ENCODE measurements around the gene AMER1. TPM values are rescaled to one million over a fixed set of nuclear protein-coding genes. Genes with fewer than 3 reads are reported as not detected.

Gene AMER1
- total RNA-seq, 2 experiments from 2014 or later = 4.2 TPM

- Mint-ChIP-seq H3K27ac (no peak overlapping the region), H3K27me3 (no peaks in the 10 kb centered on the region), H3K36me3 (ENCODE audit: low read depth) (peaks cover 11% of the 10 kb centered on the region), H3K4me1 (no peaks in the 10 kb centered on the region), H3K4me3 (no peak overlapping the region), H3K9me3 (no peaks in the 10 kb centered on the region)
- DNase-seq = no peak
- POLR2A ChIA-PET = no interaction called here
- CTCF ChIA-PET = no interaction called here
These were observed 9.6 kb downstream of the AMER1 start for GRCh38 chrX:64195862-64196261.

- no peak for DNase-seq
- ChIA-PET POLR2A (no interaction called here), CTCF (no interaction called here)
- Mint-ChIP-seq H3K9me3 (no peaks in the 10 kb centered on the region), H3K4me3 (no peak overlapping the region), H3K4me1 (no peaks in the 10 kb centered on the region), H3K36me3 (ENCODE audit: low read depth) (peaks cover 11% of the 10 kb centered on the region), H3K27ac (no peak overlapping the region), H3K27me3 (no peaks in the 10 kb centered on the region)
These were observed 12.8 kb downstream of the AMER1 start for GRCh38 chrX:64192673-64193072.

DNA sequence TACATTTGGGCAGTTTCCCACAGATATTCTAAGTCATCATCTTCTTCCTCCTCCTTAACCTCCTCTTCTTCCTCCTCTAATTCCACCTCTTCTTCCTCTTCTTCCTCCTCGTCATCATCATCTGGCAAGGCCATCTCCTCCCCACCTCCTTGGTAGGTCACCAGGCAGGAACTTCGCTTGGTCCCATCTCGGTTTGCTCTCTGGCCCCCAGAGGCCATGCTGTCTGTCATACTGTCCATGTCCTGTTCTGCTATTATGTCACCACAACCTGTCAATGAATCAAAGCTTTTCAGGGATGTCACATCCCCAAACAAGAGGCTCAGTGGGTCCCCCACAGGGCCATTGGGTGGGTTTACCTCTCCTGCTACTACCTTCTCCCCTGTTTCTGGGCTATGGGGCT lies 13.5 kb downstream of the AMER1 start:
- DNase-seq = no peak
- H3K36me3 Mint-ChIP-seq (ENCODE audit: low read depth) = peaks cover 11% of the 10 kb centered on the region
- ChIA-PET POLR2A (no interaction called here), CTCF (no interaction called here)
- no peaks in the 10 kb centered on the region for H3K9me3 Mint-ChIP-seq
- no peak overlapping the region for H3K27ac Mint-ChIP-seq
- H3K4me3 Mint-ChIP-seq = no peak overlapping the region
- H3K4me1 Mint-ChIP-seq = no peaks in the 10 kb centered on the region
- H3K27me3 Mint-ChIP-seq = no peaks in the 10 kb centered on the region

GRCh38 chrX:64191281-64192010 lies 14.1 kb downstream of the AMER1 start:
- peaks cover 11% of the 10 kb centered on the region for H3K36me3 Mint-ChIP-seq (ENCODE audit: low read depth)
- ChIA-PET POLR2A (no interaction called here), CTCF (no interaction called here)
- DNase-seq = no peak
- no peaks in the 10 kb centered on the region for H3K9me3 Mint-ChIP-seq
- no peaks in the 10 kb centered on the region for H3K4me1 Mint-ChIP-seq
- no peaks in the 10 kb centered on the region for H3K27me3 Mint-ChIP-seq
- no peak overlapping the region for H3K27ac Mint-ChIP-seq
- H3K4me3 Mint-ChIP-seq = no peak overlapping the region

GRCh38 chrX:64190136-64190740 lies 15.3 kb downstream of the AMER1 start:
- Mint-ChIP-seq H3K9me3 (no peaks in the 10 kb centered on the region), H3K4me3 (no peak overlapping the region), H3K27me3 (no peaks in the 10 kb centered on the region), H3K36me3 (ENCODE audit: low read depth) (peaks cover 11% of the 10 kb centered on the region), H3K4me1 (no peaks in the 10 kb centered on the region), H3K27ac (no peak overlapping the region)
- POLR2A ChIA-PET = no interaction called here
- CTCF ChIA-PET = no interaction called here
- no peak for DNase-seq

DNA sequence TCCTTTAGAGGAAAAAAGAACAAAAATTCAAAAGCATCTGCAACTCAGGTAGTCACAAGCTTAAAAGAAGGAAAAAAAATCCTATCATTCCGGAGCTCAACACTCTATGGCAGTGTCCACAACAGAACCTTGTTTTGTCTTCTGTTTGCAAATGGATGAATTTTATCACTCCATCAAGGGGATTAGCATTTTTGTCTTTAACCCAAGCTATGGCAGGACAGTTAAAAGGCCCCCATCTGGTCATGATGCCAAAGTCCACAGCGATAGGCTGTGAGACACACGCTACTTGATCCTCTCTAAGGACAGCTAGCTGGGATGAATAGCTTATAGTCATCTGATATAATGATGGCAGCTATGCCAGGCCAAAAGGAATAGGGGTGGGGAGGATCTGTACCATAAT lies 16.6 kb downstream of the AMER1 start:
- Mint-ChIP-seq H3K4me1 (no peaks in the 10 kb centered on the region), H3K27ac (no peak overlapping the region), H3K4me3 (no peak overlapping the region), H3K27me3 (no peaks in the 10 kb centered on the region), H3K9me3 (no peaks in the 10 kb centered on the region), H3K36me3 (ENCODE audit: low read depth) (peaks cover 11% of the 10 kb centered on the region)
- ChIA-PET POLR2A (no interaction called here), CTCF (interaction anchor here (1.3 kb wide), 1 partner anchor 16 kb away, joined by 5 read pairs; no protein-coding TSS in a partner anchor)
- no peak for DNase-seq

DNA sequence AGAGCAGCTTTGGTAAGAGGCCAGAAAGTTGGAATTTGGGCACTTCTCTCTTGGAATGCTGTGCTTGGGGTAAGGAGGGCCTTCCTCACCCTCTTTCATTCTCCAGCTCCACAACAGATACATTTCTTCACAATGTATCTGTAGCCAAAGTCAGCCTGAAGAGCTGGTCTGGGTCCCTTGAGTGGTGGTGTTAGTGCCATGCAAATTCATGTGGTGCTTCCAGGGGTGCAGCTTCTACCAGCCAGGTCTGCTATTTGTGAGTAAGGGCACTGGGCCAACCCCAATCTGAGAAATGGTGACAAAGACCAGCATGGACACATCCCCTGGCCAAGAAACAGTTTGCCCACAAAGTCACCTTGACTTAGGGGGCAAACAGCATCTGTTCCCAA lies 17.8 kb downstream of the AMER1 start:
- Mint-ChIP-seq H3K27me3 (no peaks in the 10 kb centered on the region), H3K4me3 (no peak overlapping the region), H3K4me1 (no peaks in the 10 kb centered on the region), H3K27ac (no peak overlapping the region), H3K9me3 (no peaks in the 10 kb centered on the region), H3K36me3 (ENCODE audit: low read depth) (peaks cover 11% of the 10 kb centered on the region)
- no peak for DNase-seq
- ChIA-PET CTCF (interaction anchor here (0.8 kb wide), 1 partner anchor 8 kb away, joined by 3 read pairs; no protein-coding TSS in a partner anchor), POLR2A (no interaction called here)

- H3K36me3 Mint-ChIP-seq (ENCODE audit: low read depth) = peaks cover 10% of the 10 kb centered on the region
- POLR2A ChIA-PET = no interaction called here
- no peak overlapping the region for H3K4me3 Mint-ChIP-seq
- H3K9me3 Mint-ChIP-seq = no peaks in the 10 kb centered on the region
- H3K27ac Mint-ChIP-seq = no peak overlapping the region
- CTCF ChIA-PET = interaction anchor here (0.8 kb wide), 1 partner anchor 8 kb away, joined by 3 read pairs; no protein-coding TSS in a partner anchor
- H3K27me3 Mint-ChIP-seq = no peaks in the 10 kb centered on the region
- no peak for DNase-seq
- H3K4me1 Mint-ChIP-seq = no peaks in the 10 kb centered on the region
These were observed 18.3 kb downstream of the AMER1 start for GRCh38 chrX:64186974-64187761.

- CTCF ChIA-PET = no interaction called here
- no peaks in the 10 kb centered on the region for H3K27me3 Mint-ChIP-seq
- no peaks in the 10 kb centered on the region for H3K4me1 Mint-ChIP-seq
- H3K9me3 Mint-ChIP-seq = no peaks in the 10 kb centered on the region
- H3K27ac Mint-ChIP-seq = no peak overlapping the region
- no peak overlapping the region for H3K4me3 Mint-ChIP-seq
- POLR2A ChIA-PET = no interaction called here
- no peak for DNase-seq
- no peaks in the 10 kb centered on the region for H3K36me3 Mint-ChIP-seq (ENCODE audit: low read depth)
These were observed 21.1 kb downstream of the AMER1 start for GRCh38 chrX:64184396-64184795.

DNA sequence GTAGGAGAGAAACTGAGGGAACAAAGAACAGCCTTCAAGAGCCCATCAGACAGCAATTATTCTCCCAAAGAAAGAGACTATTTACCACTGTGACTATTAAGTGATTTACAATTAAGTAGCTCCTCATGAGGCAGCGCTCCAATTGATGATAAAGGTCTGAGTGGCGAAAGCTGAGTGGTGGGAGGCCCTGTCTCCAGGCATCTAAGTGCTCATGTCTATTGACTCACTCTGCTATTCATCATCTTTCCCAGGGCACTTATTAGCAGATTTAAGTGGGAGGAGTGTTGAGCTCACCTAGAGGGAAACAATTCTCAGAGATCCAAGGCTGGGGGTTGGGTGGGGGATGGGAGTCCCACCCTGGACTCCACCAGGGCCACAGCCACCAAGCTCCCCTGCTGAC lies 23.3 kb downstream of the AMER1 start:
- Mint-ChIP-seq H3K4me3 (no peak overlapping the region), H3K4me1 (no peaks in the 10 kb centered on the region), H3K27me3 (no peaks in the 10 kb centered on the region), H3K9me3 (no peaks in the 10 kb centered on the region), H3K36me3 (ENCODE audit: low read depth) (no peaks in the 10 kb centered on the region), H3K27ac (no peak overlapping the region)
- no peak for DNase-seq
- ChIA-PET POLR2A (no interaction called here), CTCF (no interaction called here)

GRCh38 chrX:64176876-64177275 lies 28.6 kb downstream of the AMER1 start:
- Mint-ChIP-seq H3K4me1 (no peaks in the 10 kb centered on the region), H3K9me3 (no peaks in the 10 kb centered on the region), H3K27me3 (no peaks in the 10 kb centered on the region), H3K27ac (no peak overlapping the region), H3K36me3 (ENCODE audit: low read depth) (no peaks in the 10 kb centered on the region), H3K4me3 (no peak overlapping the region)
- no peak for DNase-seq
- POLR2A ChIA-PET = no interaction called here
- CTCF ChIA-PET = no interaction called here

DNA sequence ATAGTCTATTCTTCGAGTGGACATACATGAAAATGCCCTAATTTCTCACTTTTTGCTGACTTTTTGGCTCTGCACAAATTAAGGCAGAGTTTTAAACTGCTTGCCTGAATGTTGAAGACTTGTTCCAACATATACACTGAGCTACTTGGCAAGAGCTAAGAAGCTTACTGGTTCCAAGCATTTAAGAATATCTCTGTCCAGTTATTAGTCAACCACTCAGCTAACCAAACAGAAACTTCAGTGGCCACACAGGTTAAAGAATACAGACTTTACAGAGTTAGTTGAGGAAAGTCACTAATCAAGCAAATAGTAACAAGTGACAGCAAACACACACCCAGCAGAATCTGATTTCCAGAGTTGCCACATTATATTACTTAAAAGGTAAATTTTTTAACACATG lies 35.5 kb downstream of the AMER1 start:
- DNase-seq = no peak
- H3K4me1 Mint-ChIP-seq = no peaks in the 10 kb centered on the region
- no peaks in the 10 kb centered on the region for H3K36me3 Mint-ChIP-seq (ENCODE audit: low read depth)
- no peak overlapping the region for H3K4me3 Mint-ChIP-seq
- ChIA-PET POLR2A (no interaction called here), CTCF (no interaction called here)
- no peak overlapping the region for H3K27ac Mint-ChIP-seq
- no peaks in the 10 kb centered on the region for H3K9me3 Mint-ChIP-seq
- no peaks in the 10 kb centered on the region for H3K27me3 Mint-ChIP-seq

- H3K4me1 Mint-ChIP-seq = no peaks in the 10 kb centered on the region
- no peak overlapping the region for H3K4me3 Mint-ChIP-seq
- no peaks in the 10 kb centered on the region for H3K36me3 Mint-ChIP-seq (ENCODE audit: low read depth)
- ChIA-PET POLR2A (no interaction called here), CTCF (no interaction called here)
- no peak for DNase-seq
- H3K27ac Mint-ChIP-seq = no peak overlapping the region
- H3K27me3 Mint-ChIP-seq = no peaks in the 10 kb centered on the region
- H3K9me3 Mint-ChIP-seq = peaks cover 8% of the 10 kb centered on the region
These were observed 52.7 kb downstream of the AMER1 start for GRCh38 chrX:64152857-64153256.
